GM10266 (cell line): ENCODE data around the gene SLC7A10.
"Not testable (repeated sequence)": the region's sequence is repeated elsewhere in the genome, so short reads cannot be mapped to it uniquely, and the experiment has no call there.

Experiments
- DNase-seq: peaks from one replicate; pipeline ENCODE4 v3.0.0; 2012; ENCODE audit errors: extremely low spot score
- CTCF ChIP-seq: IDR thresholded peaks from 2 replicates; pipeline ENCODE4 v1.5.1; 2012; ENCODE audit warnings: mild to moderate bottlenecking, low read depth; ENCODE audit not compliant: control insufficient read depth, insufficient read depth; ENCODE audit errors: missing control alignments

Gene SLC7A10

GRCh38 chr19:33227870-33228599 lies 2.4 kb upstream of the SLC7A10 start:
- no peak for TF ChIP-seq CTCF
- no peak for DNase-seq

GRCh38 chr19:33227242-33227650 lies 1.6 kb upstream of the SLC7A10 start:
- no peak for TF ChIP-seq CTCF
- DNase-seq = no peak

GRCh38 chr19:33226550-33227241 lies 1.0 kb upstream of the SLC7A10 start:
- no peak for DNase-seq
- no peak for TF ChIP-seq CTCF

GRCh38 chr19:33224694-33225457 lies 774 bp downstream of the SLC7A10 start:
- no peak for TF ChIP-seq CTCF
- no peak for DNase-seq

GRCh38 chr19:33222255-33222654 lies 3.4 kb downstream of the SLC7A10 start:
- DNase-seq = not testable (repeated sequence)

- no peak for DNase-seq
- no peak for TF ChIP-seq CTCF
These were observed 4.0 kb downstream of the SLC7A10 start for GRCh38 chr19:33221638-33222037.

GRCh38 chr19:33220735-33221134 lies 4.9 kb downstream of the SLC7A10 start:
- no peak for DNase-seq
- TF ChIP-seq CTCF = no peak
